ENCODE measurements around the gene BTBD16. TPM values are rescaled to one million over a fixed set of nuclear protein-coding genes. Genes with fewer than 3 reads are reported as not detected.

The BTBD16 gene
- total and polyA plus RNA-seq, 4 donors: 0.42 to 2.8 (median 1.8) TPM

DNA sequence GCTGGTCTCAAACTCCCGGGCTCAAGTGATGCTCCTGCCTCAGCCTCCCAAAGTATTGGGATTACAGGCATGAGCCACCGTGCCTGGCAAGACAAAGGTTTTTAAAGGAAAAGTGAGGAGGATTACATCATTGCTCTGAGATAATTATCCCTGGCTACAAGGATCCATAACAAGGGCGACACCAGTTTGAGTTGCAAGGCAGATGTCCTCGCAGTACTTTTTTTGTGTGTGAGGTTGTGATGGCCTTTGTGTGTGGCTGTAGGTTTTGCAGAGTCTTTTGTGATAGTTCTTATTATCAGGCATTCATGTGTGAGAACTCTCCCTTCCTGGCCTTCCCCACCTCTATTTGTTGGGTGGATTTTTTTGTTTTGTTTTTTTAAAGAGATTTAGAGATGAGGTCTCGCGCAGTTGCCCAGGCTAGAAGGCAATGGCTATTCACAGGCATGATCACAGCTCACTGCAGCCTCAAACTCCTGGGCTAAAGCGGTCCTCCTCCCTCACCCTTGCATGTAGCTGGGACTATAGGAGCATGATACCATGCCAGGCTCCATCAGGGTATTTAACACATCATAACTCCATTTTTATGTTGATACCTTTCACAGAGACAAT is 10.0 kb downstream of the BTBD16 start:
- H3K9me3 ChIP-seq (ENCODE audit: control insufficient read depth in 4 of 4, low read length in 3 of 4): no peaks in the 10 kb centered on the region
- no peak for DNase-seq (ENCODE audit: low spot score)
- H3K36me3 ChIP-seq (ENCODE audit: control insufficient read depth in 4 of 4, insufficient read depth in 3 of 4, low read depth in 1 of 4, low read length in 3 of 4): no peaks in the 10 kb centered on the region
- TF ChIP-seq GABPA (IDR thresholded peaks at IDR 0.05 in 1 of 2, conservative IDR thresholded peaks at IDR 0.05 in 1 of 2) (no peak), HNF4A (conservative IDR thresholded peaks at IDR 0.05) (no peak), RXRA (IDR thresholded peaks at IDR 0.05) (no peak), JUND (IDR thresholded peaks at IDR 0.05) (no peak), SP1 (IDR thresholded peaks at IDR 0.05) (no peak)
- TF ChIP-seq, protein P1, sequence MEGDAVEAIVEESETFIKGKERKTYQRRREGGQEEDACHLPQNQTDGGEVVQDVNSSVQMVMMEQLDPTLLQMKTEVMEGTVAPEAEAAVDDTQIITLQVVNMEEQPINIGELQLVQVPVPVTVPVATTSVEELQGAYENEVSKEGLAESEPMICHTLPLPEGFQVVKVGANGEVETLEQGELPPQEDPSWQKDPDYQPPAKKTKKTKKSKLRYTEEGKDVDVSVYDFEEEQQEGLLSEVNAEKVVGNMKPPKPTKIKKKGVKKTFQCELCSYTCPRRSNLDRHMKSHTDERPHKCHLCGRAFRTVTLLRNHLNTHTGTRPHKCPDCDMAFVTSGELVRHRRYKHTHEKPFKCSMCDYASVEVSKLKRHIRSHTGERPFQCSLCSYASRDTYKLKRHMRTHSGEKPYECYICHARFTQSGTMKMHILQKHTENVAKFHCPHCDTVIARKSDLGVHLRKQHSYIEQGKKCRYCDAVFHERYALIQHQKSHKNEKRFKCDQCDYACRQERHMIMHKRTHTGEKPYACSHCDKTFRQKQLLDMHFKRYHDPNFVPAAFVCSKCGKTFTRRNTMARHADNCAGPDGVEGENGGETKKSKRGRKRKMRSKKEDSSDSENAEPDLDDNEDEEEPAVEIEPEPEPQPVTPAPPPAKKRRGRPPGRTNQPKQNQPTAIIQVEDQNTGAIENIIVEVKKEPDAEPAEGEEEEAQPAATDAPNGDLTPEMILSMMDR (IDR thresholded peaks at IDR 0.05; ENCODE audit: low read depth, low read length, missing input control): no peak
- TF ChIP-seq, protein P2, sequence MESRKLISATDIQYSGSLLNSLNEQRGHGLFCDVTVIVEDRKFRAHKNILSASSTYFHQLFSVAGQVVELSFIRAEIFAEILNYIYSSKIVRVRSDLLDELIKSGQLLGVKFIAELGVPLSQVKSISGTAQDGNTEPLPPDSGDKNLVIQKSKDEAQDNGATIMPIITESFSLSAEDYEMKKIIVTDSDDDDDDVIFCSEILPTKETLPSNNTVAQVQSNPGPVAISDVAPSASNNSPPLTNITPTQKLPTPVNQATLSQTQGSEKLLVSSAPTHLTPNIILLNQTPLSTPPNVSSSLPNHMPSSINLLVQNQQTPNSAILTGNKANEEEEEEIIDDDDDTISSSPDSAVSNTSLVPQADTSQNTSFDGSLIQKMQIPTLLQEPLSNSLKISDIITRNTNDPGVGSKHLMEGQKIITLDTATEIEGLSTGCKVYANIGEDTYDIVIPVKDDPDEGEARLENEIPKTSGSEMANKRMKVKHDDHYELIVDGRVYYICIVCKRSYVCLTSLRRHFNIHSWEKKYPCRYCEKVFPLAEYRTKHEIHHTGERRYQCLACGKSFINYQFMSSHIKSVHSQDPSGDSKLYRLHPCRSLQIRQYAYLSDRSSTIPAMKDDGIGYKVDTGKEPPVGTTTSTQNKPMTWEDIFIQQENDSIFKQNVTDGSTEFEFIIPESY (IDR thresholded peaks at IDR 0.05): no peak
- TF ChIP-seq, protein P3, sequence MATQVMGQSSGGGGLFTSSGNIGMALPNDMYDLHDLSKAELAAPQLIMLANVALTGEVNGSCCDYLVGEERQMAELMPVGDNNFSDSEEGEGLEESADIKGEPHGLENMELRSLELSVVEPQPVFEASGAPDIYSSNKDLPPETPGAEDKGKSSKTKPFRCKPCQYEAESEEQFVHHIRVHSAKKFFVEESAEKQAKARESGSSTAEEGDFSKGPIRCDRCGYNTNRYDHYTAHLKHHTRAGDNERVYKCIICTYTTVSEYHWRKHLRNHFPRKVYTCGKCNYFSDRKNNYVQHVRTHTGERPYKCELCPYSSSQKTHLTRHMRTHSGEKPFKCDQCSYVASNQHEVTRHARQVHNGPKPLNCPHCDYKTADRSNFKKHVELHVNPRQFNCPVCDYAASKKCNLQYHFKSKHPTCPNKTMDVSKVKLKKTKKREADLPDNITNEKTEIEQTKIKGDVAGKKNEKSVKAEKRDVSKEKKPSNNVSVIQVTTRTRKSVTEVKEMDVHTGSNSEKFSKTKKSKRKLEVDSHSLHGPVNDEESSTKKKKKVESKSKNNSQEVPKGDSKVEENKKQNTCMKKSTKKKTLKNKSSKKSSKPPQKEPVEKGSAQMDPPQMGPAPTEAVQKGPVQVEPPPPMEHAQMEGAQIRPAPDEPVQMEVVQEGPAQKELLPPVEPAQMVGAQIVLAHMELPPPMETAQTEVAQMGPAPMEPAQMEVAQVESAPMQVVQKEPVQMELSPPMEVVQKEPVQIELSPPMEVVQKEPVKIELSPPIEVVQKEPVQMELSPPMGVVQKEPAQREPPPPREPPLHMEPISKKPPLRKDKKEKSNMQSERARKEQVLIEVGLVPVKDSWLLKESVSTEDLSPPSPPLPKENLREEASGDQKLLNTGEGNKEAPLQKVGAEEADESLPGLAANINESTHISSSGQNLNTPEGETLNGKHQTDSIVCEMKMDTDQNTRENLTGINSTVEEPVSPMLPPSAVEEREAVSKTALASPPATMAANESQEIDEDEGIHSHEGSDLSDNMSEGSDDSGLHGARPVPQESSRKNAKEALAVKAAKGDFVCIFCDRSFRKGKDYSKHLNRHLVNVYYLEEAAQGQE (IDR thresholded peaks at IDR 0.05): no peak
- H3K27me3 ChIP-seq (ENCODE audit: control insufficient read depth in 4 of 4, insufficient read depth in 4 of 4, low read length in 3 of 4): no peaks in the 10 kb centered on the region
- 93% methylated on average over 7 of the region's 7 CpGs for WGBS
- no peak overlapping the region for H3K9ac ChIP-seq (ENCODE audit: low read depth in 1 of 2, low read length in 2 of 2)
- no peak overlapping the region for H3K4me3 ChIP-seq (ENCODE audit: low read depth in 1 of 3, low read length in 3 of 3)
- no peak overlapping the region for H3K27ac ChIP-seq (ENCODE audit: low read depth in 1 of 2, low read length in 2 of 2)
- H3K4me1 ChIP-seq (ENCODE audit: control insufficient read depth in 4 of 4, insufficient read depth in 4 of 4, low read length in 3 of 4): no peaks in the 10 kb centered on the region

DNA sequence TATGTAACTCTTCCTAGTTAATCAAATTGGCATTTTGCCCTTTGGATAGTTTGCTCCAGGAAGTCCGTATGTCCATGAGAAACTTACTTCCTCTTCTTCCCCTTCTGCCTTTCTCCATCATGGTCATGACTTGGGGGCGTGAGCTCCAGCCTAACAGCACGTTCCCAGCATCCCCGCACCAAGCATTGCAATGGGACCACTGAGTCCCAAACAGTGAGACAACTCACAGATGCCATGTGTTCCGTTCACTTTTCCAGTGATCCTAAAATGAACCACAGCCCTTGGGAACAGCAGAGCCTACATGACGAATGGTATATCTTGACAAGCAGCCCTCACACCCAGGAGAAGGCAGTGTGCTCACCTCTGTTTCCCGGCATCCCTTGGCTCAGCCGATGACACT is 10.7 kb downstream of the BTBD16 start:
- Histone ChIP-seq H3K9ac (ENCODE audit: low read depth in 1 of 2, low read length in 2 of 2) (no peak overlapping the region), H3K4me1 (ENCODE audit: control insufficient read depth in 4 of 4, insufficient read depth in 4 of 4, low read length in 3 of 4) (no peaks in the 10 kb centered on the region), H3K36me3 (ENCODE audit: control insufficient read depth in 4 of 4, insufficient read depth in 3 of 4, low read depth in 1 of 4, low read length in 3 of 4) (no peaks in the 10 kb centered on the region), H3K9me3 (ENCODE audit: control insufficient read depth in 4 of 4, low read length in 3 of 4) (no peaks in the 10 kb centered on the region), H3K27me3 (ENCODE audit: control insufficient read depth in 4 of 4, insufficient read depth in 4 of 4, low read length in 3 of 4) (no peaks in the 10 kb centered on the region), H3K4me3 (ENCODE audit: low read depth in 1 of 3, low read length in 3 of 3) (no peak overlapping the region), H3K27ac (ENCODE audit: low read depth in 1 of 2, low read length in 2 of 2) (no peak overlapping the region)
- DNase-seq (ENCODE audit: low spot score): no peak
- 81% methylated on average over 8 of the region's 8 CpGs for WGBS
- TF ChIP-seq GABPA (IDR thresholded peaks at IDR 0.05 in 1 of 2, conservative IDR thresholded peaks at IDR 0.05 in 1 of 2) (no peak), NR2F2 (IDR thresholded peaks at IDR 0.05) (no peak), HNF4G (IDR thresholded peaks at IDR 0.05) (no peak), RAD21 (IDR thresholded peaks at IDR 0.05) (no peak), YY1 (IDR thresholded peaks at IDR 0.05) (no peak), JUND (IDR thresholded peaks at IDR 0.05) (no peak), FOXA1 (IDR thresholded peaks at IDR 0.05) (no peak)
- TF ChIP-seq, protein P3 (IDR thresholded peaks at IDR 0.05): no peak
- TF ChIP-seq, protein P2 (IDR thresholded peaks at IDR 0.05): no peak
- TF ChIP-seq, protein P4, sequence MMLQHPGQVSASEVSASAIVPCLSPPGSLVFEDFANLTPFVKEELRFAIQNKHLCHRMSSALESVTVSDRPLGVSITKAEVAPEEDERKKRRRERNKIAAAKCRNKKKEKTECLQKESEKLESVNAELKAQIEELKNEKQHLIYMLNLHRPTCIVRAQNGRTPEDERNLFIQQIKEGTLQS (IDR thresholded peaks at IDR 0.05): no peak
- TF ChIP-seq, protein P1 (IDR thresholded peaks at IDR 0.05; ENCODE audit: low read depth, low read length, missing input control): no peak
